ENCODE data around the gene KCNK15. TPM values are rescaled to one million over a fixed set of nuclear protein-coding genes. Genes with fewer than 3 reads are reported as not detected.

The KCNK15 gene
- total RNA-seq, 1 experiment from 2014 or later: 3.0 TPM

DNA sequence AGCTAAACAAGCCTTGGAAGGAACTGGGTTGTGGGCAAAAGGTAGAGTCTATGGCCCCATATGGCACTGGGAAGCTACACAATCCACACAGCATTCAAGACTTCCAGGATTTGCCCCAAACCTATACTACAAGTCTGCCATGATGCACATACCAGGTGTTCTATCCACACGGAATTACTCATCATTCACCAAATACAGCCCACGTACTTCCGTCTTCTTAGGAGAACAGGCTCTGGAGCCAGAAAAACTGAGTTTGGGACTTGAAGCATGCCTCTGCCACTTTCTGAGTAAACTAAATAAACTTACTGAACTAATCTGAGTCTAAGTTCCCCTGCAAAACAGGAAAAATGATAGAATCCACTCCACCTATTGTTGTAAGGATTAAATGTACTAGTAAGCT is 36.1 kb downstream of the KCNK15 start:
- peaks cover 15% of the 10 kb centered on the region; the same call in 1 of the 2 replicates for H3K27me3 ChIP-seq (ENCODE audit: low read length)
- CTCF ChIA-PET: no interaction called here
- peak; percentile 11 for DNase-seq

DNA sequence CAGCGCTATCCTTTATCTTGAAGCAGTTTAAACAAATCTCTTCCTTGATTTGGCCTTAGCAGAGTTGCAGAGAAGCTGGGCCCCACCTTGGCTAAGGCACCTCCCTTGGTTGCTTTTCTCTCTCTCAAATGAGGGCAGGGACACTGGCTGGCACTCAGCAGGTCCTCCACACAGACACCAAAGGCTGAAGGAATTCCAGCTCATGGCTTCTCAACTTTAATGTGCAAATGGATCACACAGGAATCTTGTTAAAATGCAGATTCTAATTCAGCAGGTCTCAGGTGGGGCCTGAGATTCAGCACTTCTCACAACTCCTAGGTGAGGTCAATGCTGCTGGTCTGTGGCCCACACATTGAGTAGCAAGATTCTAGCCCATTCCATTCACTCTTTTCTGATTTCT is 39.0 kb downstream of the KCNK15 start:
- TF ChIP-seq EZH2phosphoT487 (IDR thresholded peaks at IDR 0.05; ENCODE audit: borderline replicate concordance, low read length) (no peak), EZH2 (IDR thresholded peaks at IDR 0.05; ENCODE audit: low read length, unreplicated experiment) (no peak)
- TF ChIP-seq, protein P1, sequence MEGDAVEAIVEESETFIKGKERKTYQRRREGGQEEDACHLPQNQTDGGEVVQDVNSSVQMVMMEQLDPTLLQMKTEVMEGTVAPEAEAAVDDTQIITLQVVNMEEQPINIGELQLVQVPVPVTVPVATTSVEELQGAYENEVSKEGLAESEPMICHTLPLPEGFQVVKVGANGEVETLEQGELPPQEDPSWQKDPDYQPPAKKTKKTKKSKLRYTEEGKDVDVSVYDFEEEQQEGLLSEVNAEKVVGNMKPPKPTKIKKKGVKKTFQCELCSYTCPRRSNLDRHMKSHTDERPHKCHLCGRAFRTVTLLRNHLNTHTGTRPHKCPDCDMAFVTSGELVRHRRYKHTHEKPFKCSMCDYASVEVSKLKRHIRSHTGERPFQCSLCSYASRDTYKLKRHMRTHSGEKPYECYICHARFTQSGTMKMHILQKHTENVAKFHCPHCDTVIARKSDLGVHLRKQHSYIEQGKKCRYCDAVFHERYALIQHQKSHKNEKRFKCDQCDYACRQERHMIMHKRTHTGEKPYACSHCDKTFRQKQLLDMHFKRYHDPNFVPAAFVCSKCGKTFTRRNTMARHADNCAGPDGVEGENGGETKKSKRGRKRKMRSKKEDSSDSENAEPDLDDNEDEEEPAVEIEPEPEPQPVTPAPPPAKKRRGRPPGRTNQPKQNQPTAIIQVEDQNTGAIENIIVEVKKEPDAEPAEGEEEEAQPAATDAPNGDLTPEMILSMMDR (conservative IDR thresholded peaks at IDR 0.05; ENCODE audit: low read depth, low read length): no peak
- no peaks in the 10 kb centered on the region for H3K79me2 ChIP-seq (ENCODE audit: low read length)
- no peak overlapping the region for H3K9ac ChIP-seq (ENCODE audit: low read length)
- H3K27me3 ChIP-seq (ENCODE audit: low read length): peaks cover 43% of the 10 kb centered on the region
- POLR2A ChIA-PET (ENCODE audit: unreplicated experiment): no interaction called here
- H3K9me3 ChIP-seq (ENCODE audit: low read length): no peaks in the 10 kb centered on the region
- H3K36me3 ChIP-seq (ENCODE audit: low read depth, low read length): no peaks in the 10 kb centered on the region
- no TSS peak for BruUV-seq (replicated peaks)
- no peak overlapping the region for H3K27ac ChIP-seq (ENCODE audit: low read length)
- intact Hi-C loops (cut with micrococcal nuclease): no loop called here
- no peaks in the 10 kb centered on the region for H3K9me2 ChIP-seq (replicated peaks; ENCODE audit: low read length)
- H3K4me1 ChIP-seq (ENCODE audit: insufficient read depth, low read length): no peaks in the 10 kb centered on the region
- ATAC-seq: no peak
- H3F3A ChIP-seq (ENCODE audit: low read length, unreplicated experiment): no peaks in the 10 kb centered on the region
- H3K4me2 ChIP-seq (ENCODE audit: low read length): no peak overlapping the region
- no peak for DNase-seq
- CTCF ChIA-PET: interaction anchor here (0.6 kb wide), 1 partner anchor 577 kb away, joined by 3 read pairs; no protein-coding TSS in a partner anchor
- no peak overlapping the region for H2AFZ ChIP-seq (ENCODE audit: low read length)
- H4K20me1 ChIP-seq (ENCODE audit: low read length): no peaks in the 10 kb centered on the region
- H3K4me3 ChIP-seq (ENCODE audit: low read length): no peak overlapping the region

More for the DNA sequence above, 36.1 kb downstream of the KCNK15 start:
- Histone ChIP-seq H4K20me1 (ENCODE audit: low read length) (no peaks in the 10 kb centered on the region), H3F3A (ENCODE audit: low read length, unreplicated experiment) (no peaks in the 10 kb centered on the region), H3K4me3 (ENCODE audit: low read length) (no peak overlapping the region), H3K79me2 (ENCODE audit: low read length) (no peaks in the 10 kb centered on the region), H3K4me2 (ENCODE audit: low read length) (no peak overlapping the region), H3K27ac (ENCODE audit: low read length) (no peak overlapping the region), H3K36me3 (ENCODE audit: low read depth, low read length) (no peaks in the 10 kb centered on the region), H3K9me3 (ENCODE audit: low read length) (no peaks in the 10 kb centered on the region), H3K9ac (ENCODE audit: low read length) (no peak overlapping the region), H3K4me1 (ENCODE audit: insufficient read depth, low read length) (no peaks in the 10 kb centered on the region), H2AFZ (ENCODE audit: low read length) (no peak overlapping the region), H3K9me2 (replicated peaks; ENCODE audit: low read length) (no peaks in the 10 kb centered on the region)
- TF ChIP-seq, protein P1 (conservative IDR thresholded peaks at IDR 0.05; ENCODE audit: low read depth, low read length): no peak
- TF ChIP-seq EZH2 (IDR thresholded peaks at IDR 0.05; ENCODE audit: low read length, unreplicated experiment): no peak
- no peak for TF ChIP-seq EZH2phosphoT487 (IDR thresholded peaks at IDR 0.05; ENCODE audit: borderline replicate concordance, low read length)
- no TSS peak for BruUV-seq (replicated peaks)
- intact Hi-C loops (cut with micrococcal nuclease): no loop called here
- ATAC-seq: no peak
- POLR2A ChIA-PET (ENCODE audit: unreplicated experiment): no interaction called here

DNA sequence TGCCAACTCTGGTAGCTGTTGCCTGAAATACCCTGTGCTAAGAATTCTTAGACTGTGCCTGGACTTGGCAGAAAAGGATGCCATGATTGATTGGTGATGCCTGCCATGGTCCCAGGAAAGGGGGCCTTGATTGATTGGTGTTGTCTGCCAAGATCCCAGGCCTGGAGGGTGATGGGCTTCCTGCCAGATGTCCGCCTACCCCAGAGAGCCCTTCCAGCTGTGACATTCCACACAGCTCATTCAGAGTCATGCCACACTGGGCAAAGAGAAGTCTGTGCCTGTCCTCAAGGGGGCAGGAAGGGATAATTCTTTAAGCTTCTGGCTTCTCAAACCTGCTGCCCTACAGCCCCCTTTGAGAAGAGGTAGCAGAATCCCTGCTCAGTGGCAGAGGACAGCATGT is 40.1 kb downstream of the KCNK15 start:
- DNase-seq: peak; percentile 34

More for the DNA sequence above, 40.1 kb downstream of the KCNK15 start:
- Histone ChIP-seq H4K20me1 (ENCODE audit: low read length) (no peaks in the 10 kb centered on the region), H2AFZ (ENCODE audit: low read length) (no peak overlapping the region), H3K36me3 (ENCODE audit: low read depth, low read length) (no peaks in the 10 kb centered on the region), H3K9me3 (ENCODE audit: low read length) (no peaks in the 10 kb centered on the region), H3K4me3 (ENCODE audit: low read length) (no peak overlapping the region), H3K79me2 (ENCODE audit: low read length) (no peaks in the 10 kb centered on the region), H3K27me3 (ENCODE audit: low read length) (peaks cover 53% of the 10 kb centered on the region), H3K9ac (ENCODE audit: low read length) (no peak overlapping the region), H3K27ac (ENCODE audit: low read length) (no peak overlapping the region), H3F3A (ENCODE audit: low read length, unreplicated experiment) (no peaks in the 10 kb centered on the region), H3K4me1 (ENCODE audit: insufficient read depth, low read length) (no peaks in the 10 kb centered on the region), H3K9me2 (replicated peaks; ENCODE audit: low read length) (no peaks in the 10 kb centered on the region), H3K4me2 (ENCODE audit: low read length) (no peak overlapping the region)
- ChIA-PET CTCF (interaction anchor here (0.6 kb wide), 1 partner anchor 91 kb away, joined by 3 read pairs; no protein-coding TSS in a partner anchor), POLR2A (ENCODE audit: unreplicated experiment) (no interaction called here)
- TF ChIP-seq, protein P1 (conservative IDR thresholded peaks at IDR 0.05; ENCODE audit: low read depth, low read length): peak; percentile 34
- TF ChIP-seq EZH2phosphoT487 (IDR thresholded peaks at IDR 0.05; ENCODE audit: borderline replicate concordance, low read length): no peak
- intact Hi-C loops (cut with micrococcal nuclease): no loop called here
- no peak for ATAC-seq
- no TSS peak for BruUV-seq (replicated peaks)
